ENCODE measurements around the gene NSF. TPM values are rescaled to one million over a fixed set of nuclear protein-coding genes. Genes with fewer than 3 reads are reported as not detected.
A peak's percentile ranks its signal among the peaks of the same experiment; 100 is the strongest.
"Not testable (repeated sequence)": the region's sequence is repeated elsewhere in the genome, so short reads cannot be mapped to it uniquely, and the experiment has no call there.

The NSF gene
- 44.2 and 45.2 TPM in 2 replicates for total RNA-seq (ENCODE audit: low replicate concordance)
- long read RNA-seq, transcript NSF-201 (21 exons, 3,983 nt) = major isoform, 55 of 76 reads
- long read RNA-seq, partial matches to known transcripts = 12 of 76 reads
- long read RNA-seq, other reads (novel, unspliced or antisense) = 6 of 76 reads

- H3K27me3 Mint-ChIP-seq; DNase-seq (ENCODE audit: extremely low spot score, unreplicated experiment); H3K4me1 Mint-ChIP-seq (ENCODE audit: unreplicated experiment); H3K27ac Mint-ChIP-seq; H3K4me3 Mint-ChIP-seq; H3K9me3 Mint-ChIP-seq; H3K36me3 Mint-ChIP-seq: not testable (repeated sequence)
Measured at GRCh38 chr17:46590157-46591146, at the start of gene NSF. Gene NSF (plus strand): TSS chr17:46590669. CDS start chr17:46590776, 107 bp downstream.

- H3K36me3 Mint-ChIP-seq; H3K27ac Mint-ChIP-seq; H3K27me3 Mint-ChIP-seq; H3K9me3 Mint-ChIP-seq; H3K4me1 Mint-ChIP-seq (ENCODE audit: unreplicated experiment); H3K4me3 Mint-ChIP-seq: not testable (repeated sequence)
- DNase-seq (ENCODE audit: extremely low spot score, unreplicated experiment) = peak; percentile 55
Measured at GRCh38 chr17:46548607-46549006, 41.9 kb upstream of the NSF start.

GRCh38 chr17:46559155-46559554, 31.3 kb upstream of the NSF start:
- not testable (repeated sequence) for H3K9me3 Mint-ChIP-seq; H3K4me3 Mint-ChIP-seq; H3K4me1 Mint-ChIP-seq (ENCODE audit: unreplicated experiment); H3K27me3 Mint-ChIP-seq; H3K27ac Mint-ChIP-seq; DNase-seq (ENCODE audit: extremely low spot score, unreplicated experiment); H3K36me3 Mint-ChIP-seq

GRCh38 chr17:46560048-46560447, 30.4 kb upstream of the NSF start:
- not testable (repeated sequence) for H3K9me3 Mint-ChIP-seq; H3K4me3 Mint-ChIP-seq; H3K27ac Mint-ChIP-seq; DNase-seq (ENCODE audit: extremely low spot score, unreplicated experiment); H3K36me3 Mint-ChIP-seq; H3K4me1 Mint-ChIP-seq (ENCODE audit: unreplicated experiment); H3K27me3 Mint-ChIP-seq

- not testable (repeated sequence) for H3K9me3 Mint-ChIP-seq; H3K4me1 Mint-ChIP-seq (ENCODE audit: unreplicated experiment); H3K27ac Mint-ChIP-seq; H3K27me3 Mint-ChIP-seq; DNase-seq (ENCODE audit: extremely low spot score, unreplicated experiment); H3K4me3 Mint-ChIP-seq; H3K36me3 Mint-ChIP-seq
Measured at GRCh38 chr17:46566284-46566683, 24.2 kb upstream of the NSF start.

- not testable (repeated sequence) for H3K36me3 Mint-ChIP-seq; DNase-seq (ENCODE audit: extremely low spot score, unreplicated experiment); H3K4me3 Mint-ChIP-seq; H3K9me3 Mint-ChIP-seq; H3K27ac Mint-ChIP-seq; H3K27me3 Mint-ChIP-seq; H3K4me1 Mint-ChIP-seq (ENCODE audit: unreplicated experiment)
Measured at GRCh38 chr17:46566980-46567379, 23.5 kb upstream of the NSF start.

GRCh38 chr17:46571796-46572195, 18.7 kb upstream of the NSF start:
- not testable (repeated sequence) for H3K4me1 Mint-ChIP-seq (ENCODE audit: unreplicated experiment); H3K27me3 Mint-ChIP-seq; H3K36me3 Mint-ChIP-seq; H3K4me3 Mint-ChIP-seq; H3K27ac Mint-ChIP-seq; H3K9me3 Mint-ChIP-seq; DNase-seq (ENCODE audit: extremely low spot score, unreplicated experiment)

- peak within 1 kb of the TSS; percentile 77 for H3K4me3 Mint-ChIP-seq
- not testable (repeated sequence) for H3K27ac Mint-ChIP-seq; H3K4me1 Mint-ChIP-seq (ENCODE audit: unreplicated experiment); H3K36me3 Mint-ChIP-seq; H3K9me3 Mint-ChIP-seq; H3K27me3 Mint-ChIP-seq
- DNase-seq (ENCODE audit: extremely low spot score, unreplicated experiment) = peak; percentile 80
Measured at GRCh38 chr17:46579083-46580075, 11.1 kb upstream of the NSF start, which contains the start of gene ARL17A. Gene ARL17A (minus strand): TSS chr17:46579691. CDS start chr17:46576322, 3,369 bp downstream.

- peak overlapping the region; percentile 77 for H3K4me3 Mint-ChIP-seq
- H3K4me1 Mint-ChIP-seq (ENCODE audit: unreplicated experiment); H3K27ac Mint-ChIP-seq; H3K27me3 Mint-ChIP-seq; DNase-seq (ENCODE audit: extremely low spot score, unreplicated experiment); H3K36me3 Mint-ChIP-seq; H3K9me3 Mint-ChIP-seq: not testable (repeated sequence)
Measured at GRCh38 chr17:46580082-46580481, 10.4 kb upstream of the NSF start.

GRCh38 chr17:46585444-46585843, 5.0 kb upstream of the NSF start:
- not testable (repeated sequence) for H3K27ac Mint-ChIP-seq; H3K27me3 Mint-ChIP-seq; H3K9me3 Mint-ChIP-seq; H3K4me1 Mint-ChIP-seq (ENCODE audit: unreplicated experiment); H3K36me3 Mint-ChIP-seq; H3K4me3 Mint-ChIP-seq; DNase-seq (ENCODE audit: extremely low spot score, unreplicated experiment)

- H3K36me3 Mint-ChIP-seq; H3K9me3 Mint-ChIP-seq; H3K4me3 Mint-ChIP-seq; H3K4me1 Mint-ChIP-seq (ENCODE audit: unreplicated experiment); H3K27ac Mint-ChIP-seq; H3K27me3 Mint-ChIP-seq; DNase-seq (ENCODE audit: extremely low spot score, unreplicated experiment): not testable (repeated sequence)
Measured at GRCh38 chr17:46591332-46591731, 863 bp downstream of the NSF start.

- H3K27ac Mint-ChIP-seq, H3K4me3 Mint-ChIP-seq: not testable (repeated sequence)
Measured at GRCh38 chr17:46598344-46598931, 8.0 kb downstream of the NSF start.

GRCh38 chr17:46600767-46601166, 10.3 kb downstream of the NSF start:
- not testable (repeated sequence) for H3K4me1 Mint-ChIP-seq (ENCODE audit: unreplicated experiment); H3K27ac Mint-ChIP-seq; H3K36me3 Mint-ChIP-seq; H3K4me3 Mint-ChIP-seq; H3K9me3 Mint-ChIP-seq; DNase-seq (ENCODE audit: extremely low spot score, unreplicated experiment); H3K27me3 Mint-ChIP-seq

More at GRCh38 chr17:46598344-46598931, 8.0 kb downstream of the NSF start:
- H3K36me3 Mint-ChIP-seq; H3K4me1 Mint-ChIP-seq (ENCODE audit: unreplicated experiment); H3K9me3 Mint-ChIP-seq; H3K27me3 Mint-ChIP-seq; DNase-seq (ENCODE audit: extremely low spot score, unreplicated experiment): not testable (repeated sequence)

Measured in type B pancreatic cell (in vitro differentiated cells).